Endothelial cell of umbilical vein (primary cell): Measurements from ENCODE around the gene IL1RL2. TPM values are rescaled to one million over a fixed set of nuclear protein-coding genes. Genes with fewer than 3 reads are reported as not detected.

ENCODE experiments used
- BruUV-seq: library from RNA; stranded (reverse); fragments of 400-500 nt; replicated peaks from 2 replicates; lab custom pipeline; 2021; lab: Mats Ljungman, UMichigan
- CTCF ChIA-PET: fragments of 300-600, 350-600 bp; sonication (Branson Sonifier 250); formaldehyde crosslinking; loops from one replicate; lab custom pipeline; 2021; ENCODE audit warnings: antibody characterized with exemption, inconsistent platforms; lab: Charles Lee
- POLR2A ChIA-PET: fragments of 300-600, 350-600 bp; sonication (Branson Sonifier 250); formaldehyde crosslinking; loops from one replicate; lab custom pipeline; 2021; ENCODE audit warnings: antibody characterized with exemption, inconsistent platforms; lab: Charles Lee
- DNase-seq: peaks from one replicate; pipeline ENCODE4 v3.0.0-alpha.2; 2011; ENCODE audit warnings: low read depth, low spot score
- FAIRE-seq: peaks from 2 replicates; lab custom pipeline; 2011; peaks lifted over from hg19 to GRCh38; lab: Jason Lieb, UNC
- H2AFZ ChIP-seq: 2 replicates; pipeline ENCODE4 v1.6.0; 2012; ENCODE audit warnings: low read depth, low read length, control low read depth, inconsistent platforms
- H3K27ac ChIP-seq: 2 replicates; pipeline ENCODE4 v1.5.1; 2011; ENCODE audit warnings: low read depth, mild to moderate bottlenecking, control low read depth, low read length, moderate library complexity; ENCODE audit not compliant: insufficient read depth
- H3K27me3 ChIP-seq, 2 experiments: 2 replicates each; pipeline versions ENCODE4 v1.6.0 to v1.6.1; 2011; ENCODE audit warnings: low read length in 2 of 2, mixed read lengths in 1 of 2; ENCODE audit not compliant: control insufficient read depth in 2 of 2, insufficient read depth in 2 of 2
- H3K36me3 ChIP-seq, 2 experiments: 2 replicates in 1 of 2; 3 replicates in 1 of 2; pipeline ENCODE4 v1.5.1; 2011; ENCODE audit warnings: low read length in 2 of 2, mild to moderate bottlenecking in 1 of 2, moderate library complexity in 1 of 2; ENCODE audit not compliant: control insufficient read depth in 2 of 2, insufficient read depth in 2 of 2; ENCODE audit errors: extremely low read depth in 1 of 2
- H3K4me1 ChIP-seq: 3 replicates; pipeline ENCODE4 v1.5.1; 2011; ENCODE audit warnings: mild to moderate bottlenecking, low read length; ENCODE audit not compliant: control insufficient read depth, insufficient read depth; ENCODE audit errors: extremely low read depth
- H3K4me2 ChIP-seq: 2 replicates; pipeline ENCODE4 v1.6.1; 2011; ENCODE audit warnings: low read length, control low read depth, mixed read lengths; ENCODE audit not compliant: insufficient read depth
- H3K4me3 ChIP-seq, 3 experiments: fragments of 200-600 bp in 1 of 3; sonication (generic), shearing (Covaris generic) in 1 of 3; replicated peaks in 1 of 3; 2 replicates each; pipeline ENCODE4 v1.5.1; 2011 to 2016; ENCODE audit warnings: control low read depth in 3 of 3, low read length in 3 of 3, mild to moderate bottlenecking in 2 of 3, inconsistent platforms in 1 of 3, low read depth in 1 of 3, moderate library complexity in 1 of 3; ENCODE audit not compliant: insufficient read depth in 1 of 3
- H3K79me2 ChIP-seq: 2 replicates; pipeline ENCODE4 v1.6.0; 2012; ENCODE audit warnings: low read length, inconsistent platforms; ENCODE audit not compliant: control insufficient read depth, insufficient read depth
- H3K9ac ChIP-seq: replicated peaks from 2 replicates; pipeline ENCODE3; 2011; ENCODE audit warnings: low read length, control low read depth; ENCODE audit not compliant: insufficient read depth; ENCODE audit errors: extremely low read depth
- H3K9me1 ChIP-seq: replicated peaks from 3 replicates; pipeline ENCODE4 v1.6.0; 2011; ENCODE audit warnings: mild to moderate bottlenecking, low read length; ENCODE audit not compliant: control insufficient read depth, insufficient read depth; ENCODE audit errors: extremely low read depth
- H3K9me3 ChIP-seq: replicated peaks from 2 replicates; pipeline ENCODE4 v1.5.1; 2012; ENCODE audit warnings: low read length, inconsistent platforms; ENCODE audit not compliant: control insufficient read depth, insufficient read depth
- H4K20me1 ChIP-seq: replicated peaks from 2 replicates; pipeline ENCODE3; 2011; ENCODE audit warnings: mild to moderate bottlenecking, low read length; ENCODE audit not compliant: control insufficient read depth, insufficient read depth; ENCODE audit errors: extremely low read depth
- CTCF ChIP-seq, 2 donors: IDR thresholded peaks; 1 replicate in 1 of 2; 2 replicates in 1 of 2; pipeline ENCODE4 v1.5.1; 2011; ENCODE audit warnings: low read length in 2 of 2, mild to moderate bottlenecking in 2 of 2, moderate library complexity in 2 of 2, control low read depth in 1 of 2, inconsistent platforms in 1 of 2, low read depth in 1 of 2; ENCODE audit not compliant: insufficient read depth in 1 of 2; ENCODE audit errors: extremely low read depth in 1 of 2
- EZH2 ChIP-seq: IDR thresholded peaks from 2 replicates; pipeline ENCODE4 v1.6.1; 2012; ENCODE audit warnings: borderline replicate concordance, low read depth, mild to moderate bottlenecking, moderate library complexity, low read length, inconsistent platforms; ENCODE audit not compliant: severe bottlenecking
- FOS ChIP-seq: IDR thresholded peaks from 2 replicates; pipeline ENCODE4 v1.6.1; 2011; ENCODE audit warnings: mild to moderate bottlenecking, low read length, moderate library complexity, borderline replicate concordance; ENCODE audit not compliant: insufficient read depth
- GATA2 ChIP-seq: IDR thresholded peaks from 2 replicates; pipeline ENCODE4 v1.7.0; 2011; ENCODE audit warnings: low read depth, mild to moderate bottlenecking, moderate library complexity, mixed read lengths, low read length; ENCODE audit not compliant: insufficient read length, insufficient read depth
- JUN ChIP-seq: IDR thresholded peaks from 2 replicates; pipeline ENCODE4 v1.6.1; 2011; ENCODE audit warnings: borderline replicate concordance, low read depth; ENCODE audit not compliant: insufficient read length, insufficient read depth
- MAX ChIP-seq: IDR thresholded peaks from 2 replicates; pipeline ENCODE4 v1.6.1; 2011; ENCODE audit not compliant: insufficient read depth, insufficient read length
- MYC ChIP-seq: IDR thresholded peaks from one replicate; pipeline ENCODE4 v1.6.1; 2011; ENCODE audit warnings: mild to moderate bottlenecking, low read depth, low read length
- POLR2A ChIP-seq: IDR thresholded peaks from 2 replicates; pipeline ENCODE4 v1.6.1; 2012; ENCODE audit warnings: low read depth, mild to moderate bottlenecking, control low read depth, low read length
- POLR2AphosphoS5 ChIP-seq: IDR thresholded peaks from 2 replicates; pipeline ENCODE4 v1.6.1; 2012; ENCODE audit warnings: low read depth, mild to moderate bottlenecking, control low read depth, low read length, moderate library complexity; ENCODE audit not compliant: insufficient read depth
- dilution Hi-C: fragments of 300-500 bp; cut with MboI; formaldehyde crosslinking; loops from one replicate; pipeline ENCODE4 v1.15.0; 2019; ENCODE audit warnings: low sequenced_read_pairs; ENCODE audit not compliant: extremely low pct_ligation_motif_present
- intact Hi-C: fragments of 100-400 bp; cut with micrococcal nuclease; formaldehyde crosslinking; loops from one replicate; pipeline ENCODE4 v1.10.0; 2022
- polyA plus RNA-seq, 4 experiments: library from polyadenylated mRNA; depleted of rRNA in 3 of 4; stranded (reverse) in 3 of 4; unstranded in 1 of 4; fragments of >200 nt; gene quantifications; 2 replicates each; pipeline versions ENCODE4 v1.2.1 to v1.2.3, GENCODE V29; 2011 to 2012; ENCODE audit warnings: missing spikeins in 1 of 4
- total RNA-seq: library from RNA; stranded (reverse); gene quantifications from 2 replicates; pipeline ENCODE4 v1.2.3, GENCODE V29; 2021

IL1RL2 gene
- total and polyA plus RNA-seq, 2 donors (not counting 3 experiments of a cell fraction or from before 2014, with no cell fraction given): 0.11 TPM; not detected in 1

GRCh38 chr2:102155703-102156515 is 30.9 kb upstream of the IL1RL2 start:
- POLR2A ChIA-PET: no interaction called here
- no peaks in the 10 kb centered on the region for H4K20me1 ChIP-seq
- no peak overlapping the region for H3K4me3 ChIP-seq
- DNase-seq (no peak), FAIRE-seq (no peak)
- CTCF ChIA-PET: interaction anchor here (1.2 to 2.5 kb wide), 3 partner anchors 11 to 136 kb away, joined by 3 to 10 read pairs (median 5); no protein-coding TSS in a partner anchor
- dilution Hi-C loops: no loop called here
- no peak overlapping the region for H2AFZ ChIP-seq
- no TSS peak for BruUV-seq
- no peak overlapping the region for H3K9ac ChIP-seq
- H3K27ac ChIP-seq: no peak overlapping the region
- no peak overlapping the region for H3K4me2 ChIP-seq
- H3K79me2 ChIP-seq: no peaks in the 10 kb centered on the region
- H3K4me1 ChIP-seq: no peaks in the 10 kb centered on the region
- no peak for TF ChIP-seq CTCF (IDR thresholded peaks at IDR 0.05; ENCODE audit: extremely low read depth in 1 of 2, insufficient read depth in 1 of 2, low read depth in 1 of 2, low read length in 2 of 2)
- TF ChIP-seq POLR2A: no peak
- no peak for TF ChIP-seq EZH2
- no peak for TF ChIP-seq POLR2AphosphoS5
- TF ChIP-seq FOS: no peak
- TF ChIP-seq MAX: no peak
- no peak for TF ChIP-seq JUN
- TF ChIP-seq GATA2: no peak
- no peak for TF ChIP-seq MYC
- intact Hi-C loops: no loop called here
- peaks cover 0 to 4% of the 10 kb centered on the region in 2 experiments for H3K36me3 ChIP-seq
- no peaks in the 10 kb centered on the region for H3K27me3 ChIP-seq
- no peaks in the 10 kb centered on the region for H3K9me1 ChIP-seq
- no peaks in the 10 kb centered on the region for H3K9me3 ChIP-seq
